Activated CD8-positive, alpha-beta T cell treated with anti-CD3 and anti-CD28 coated beads for 36 hours (primary cell): ENCODE data around the gene LILRA1. TPM values are rescaled to one million over a fixed set of nuclear protein-coding genes. Genes with fewer than 3 reads are reported as not detected.
"Not testable (repeated sequence)": the region's sequence is repeated elsewhere in the genome, so short reads cannot be mapped to it uniquely, and the experiment has no call there.

Experiments
- ATAC-seq: fragments of 200-7000 bp; cut with Tn5 transposase; one replicate; pipeline ENCODE4 v1.10.0; 2021; ENCODE audit warnings: mild to moderate bottlenecking, moderate library complexity
- CTCF ChIA-PET: fragments of 350-600 bp; sonication (Branson Sonifier 250); formaldehyde crosslinking; loops from one replicate; lab custom pipeline; 2021; ENCODE audit warnings: antibody characterized with exemption; lab: Charles Lee
- POLR2A ChIA-PET: fragments of 350-600 bp; sonication (Branson Sonifier 250); formaldehyde crosslinking; loops from one replicate; lab custom pipeline; 2021; ENCODE audit warnings: antibody characterized with exemption; lab: Charles Lee
- DNase-seq: peaks from one replicate; pipeline ENCODE4 v3.0.0-alpha.2; 2020
- H3K27ac Mint-ChIP-seq: one replicate; pipeline ENCODE4 v1.8.0; 2021; ENCODE audit warnings: mild to moderate bottlenecking, mixed read lengths
- H3K27me3 Mint-ChIP-seq: one replicate; pipeline ENCODE4 v1.8.0; 2021; ENCODE audit warnings: mixed read lengths
- H3K36me3 Mint-ChIP-seq: one replicate; pipeline ENCODE4 v1.8.0; 2021; ENCODE audit warnings: low read depth, mixed read lengths
- H3K4me1 Mint-ChIP-seq: one replicate; pipeline ENCODE4 v1.8.0; 2021; ENCODE audit warnings: low read depth, mixed read lengths
- H3K4me3 Mint-ChIP-seq: one replicate; pipeline ENCODE4 v1.8.0; 2021; ENCODE audit warnings: mild to moderate bottlenecking, moderate library complexity, mixed read lengths
- H3K9me3 Mint-ChIP-seq: one replicate; pipeline ENCODE4 v1.8.0; 2021; ENCODE audit warnings: mixed read lengths
- CTCF ChIP-seq: fragments of 200-600 bp; IDR thresholded peaks from one replicate; pipeline ENCODE4 v1.8.0; 2022; ENCODE audit warnings: antibody characterized with exemption, mild to moderate bottlenecking
- intact Hi-C: fragments of 100-400 bp; cut with micrococcal nuclease; formaldehyde crosslinking; loops from one replicate; pipeline ENCODE4 v1.10.0; 2022
- total RNA-seq, 2 experiments: library from RNA; stranded (reverse); gene quantifications; one replicate each; pipeline ENCODE4 v1.2.3, GENCODE V29; 2021

Gene LILRA1
- total RNA-seq, 2 experiments from 2014 or later: not detected

GRCh38 chr19:54638683-54639082 is 45.3 kb downstream of the LILRA1 start:
- Mint-ChIP-seq H3K27me3 (peaks cover 2% of the 10 kb centered on the region), H3K27ac (no peak overlapping the region), H3K4me1 (no peaks in the 10 kb centered on the region), H3K36me3 (no peaks in the 10 kb centered on the region), H3K4me3 (no peak overlapping the region), H3K9me3 (no peaks in the 10 kb centered on the region)
- ChIA-PET POLR2A (no interaction called here), CTCF (interaction anchor here (1.4 kb wide), 1 partner anchor 14 kb away, joined by 9 read pairs; no protein-coding TSS in a partner anchor)
- ATAC-seq: no peak
- no peak for TF ChIP-seq CTCF
- DNase-seq: no peak
- intact Hi-C loops: no loop called here

GRCh38 chr19:54642953-54643352 is 49.5 kb downstream of the LILRA1 start:
- intact Hi-C loops, H3K9me3 Mint-ChIP-seq, H3K4me3 Mint-ChIP-seq, POLR2A ChIA-PET, H3K27ac Mint-ChIP-seq, H3K27me3 Mint-ChIP-seq, DNase-seq, H3K36me3 Mint-ChIP-seq, CTCF ChIA-PET, H3K4me1 Mint-ChIP-seq, ATAC-seq: not testable (repeated sequence)

GRCh38 chr19:54643583-54643982 is 50.2 kb downstream of the LILRA1 start:
- CTCF ChIA-PET, intact Hi-C loops, H3K27ac Mint-ChIP-seq, H3K4me3 Mint-ChIP-seq, DNase-seq, ATAC-seq, H3K27me3 Mint-ChIP-seq, H3K36me3 Mint-ChIP-seq, H3K9me3 Mint-ChIP-seq, H3K4me1 Mint-ChIP-seq, POLR2A ChIA-PET: not testable (repeated sequence)

- DNase-seq (no peak), ATAC-seq (no peak)
- H3K4me1 Mint-ChIP-seq: no peaks in the 10 kb centered on the region
- no peaks in the 10 kb centered on the region for H3K9me3 Mint-ChIP-seq
- no peaks in the 10 kb centered on the region for H3K36me3 Mint-ChIP-seq
- CTCF ChIA-PET: no interaction called here
- POLR2A ChIA-PET: no interaction called here
- H3K4me3 Mint-ChIP-seq: no peak overlapping the region
- peaks cover 2% of the 10 kb centered on the region for H3K27me3 Mint-ChIP-seq
- no peak for TF ChIP-seq CTCF
- intact Hi-C loops: no loop called here
- no peak overlapping the region for H3K27ac Mint-ChIP-seq
Observed at GRCh38 chr19:54644056-54644455, 50.6 kb downstream of the LILRA1 start.

GRCh38 chr19:54646331-54646841 is 53.0 kb downstream of the LILRA1 start:
- ATAC-seq: no peak
- H3K36me3 Mint-ChIP-seq: no peaks in the 10 kb centered on the region
- TF ChIP-seq CTCF: no peak
- no peak overlapping the region for H3K4me3 Mint-ChIP-seq
- peaks cover 2% of the 10 kb centered on the region for H3K27me3 Mint-ChIP-seq
- CTCF ChIA-PET: interaction anchor here (1.1 kb wide), 1 partner anchor 165 kb away, joined by 3 read pairs; no protein-coding TSS in a partner anchor
- DNase-seq: no peak
- no peak overlapping the region for H3K27ac Mint-ChIP-seq
- no peaks in the 10 kb centered on the region for H3K9me3 Mint-ChIP-seq
- POLR2A ChIA-PET: no interaction called here
- H3K4me1 Mint-ChIP-seq: no peaks in the 10 kb centered on the region
- intact Hi-C loops: no loop called here

GRCh38 chr19:54648129-54648528 is 54.7 kb downstream of the LILRA1 start:
- no peak for DNase-seq
- Mint-ChIP-seq H3K27me3 (peaks cover 2% of the 10 kb centered on the region), H3K4me3 (no peak overlapping the region), H3K4me1 (no peaks in the 10 kb centered on the region), H3K9me3 (no peaks in the 10 kb centered on the region), H3K36me3 (no peaks in the 10 kb centered on the region), H3K27ac (no peak overlapping the region)
- no peak for TF ChIP-seq CTCF
- ChIA-PET CTCF (interaction anchor here (1.0 to 1.1 kb wide), 2 partner anchors 167 to 624 kb away, joined by 3 read pairs; no protein-coding TSS in a partner anchor), POLR2A (no interaction called here)
- no peak for ATAC-seq
- intact Hi-C loops: no loop called here
